Measurements from ENCODE around the gene TBC1D3. TPM values are rescaled to one million over a fixed set of nuclear protein-coding genes. Genes with fewer than 3 reads are reported as not detected.
"Not testable (repeated sequence)": the region's sequence is repeated elsewhere in the genome, so short reads cannot be mapped to it uniquely, and the experiment has no call there.

Gene TBC1D3
- polyA plus RNA-seq: not detected
- long read RNA-seq, donor 1: 0 reads
- long read RNA-seq, donor 2: 0 reads
- long read RNA-seq, donor 3: 0 reads
- long read RNA-seq, donor 4: 0 reads
- long read RNA-seq, donor 5: 0 reads
- long read RNA-seq, donor 6: 0 reads
- long read RNA-seq, donor 7: 0 reads
- long read RNA-seq, donor 8: 0 reads
- long read RNA-seq, donor 9: 0 reads
- long read RNA-seq, donor 10: 0 reads

DNA sequence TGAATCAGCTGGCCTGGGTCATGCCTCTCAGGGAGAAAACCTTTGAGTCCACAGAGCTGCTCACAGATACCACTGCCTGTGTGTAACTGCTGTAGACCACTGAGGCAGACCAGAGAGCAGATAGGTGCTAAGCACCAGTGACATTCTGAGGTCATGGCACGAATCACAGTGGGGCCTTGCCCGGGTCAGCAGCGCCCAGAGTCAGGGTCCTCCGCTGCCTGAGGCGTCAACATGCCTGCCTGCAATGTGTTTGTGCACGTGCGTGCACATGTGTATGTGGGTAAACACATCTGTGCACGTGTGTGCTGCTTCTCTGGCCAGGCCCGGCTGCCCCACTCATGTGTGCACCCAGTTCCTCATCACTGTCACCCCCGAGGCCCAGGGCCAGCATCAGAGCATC lies at the start of gene TBC1D3:
Gene TBC1D3, minus strand, starts transcription at position 101 of the 400 bp plus-strand sequence. CDS start 1,526 bp downstream, outside the sequence.
- not testable (repeated sequence) for FAIRE-seq; H3K4me1 ChIP-seq (ENCODE audit: control insufficient read depth in 3 of 3, insufficient read depth in 2 of 3, low read depth in 1 of 3, low read length in 2 of 3); H3K36me3 ChIP-seq (ENCODE audit: control insufficient read depth in 3 of 3, insufficient read depth in 2 of 3, low read depth in 1 of 3, low read length in 3 of 3); H3K27ac ChIP-seq (ENCODE audit: low read depth in 1 of 3, low read length in 2 of 3); H3K4me3 ChIP-seq (ENCODE audit: low read depth in 1 of 3, low read length in 3 of 3); H3K27me3 ChIP-seq (ENCODE audit: control insufficient read depth in 3 of 3, insufficient read depth in 3 of 3, low read length in 3 of 3); DNase-seq; H3K9me3 ChIP-seq (ENCODE audit: control insufficient read depth in 2 of 2, insufficient read depth in 1 of 2, low read depth in 1 of 2, low read length in 1 of 2)
- no CpG with 5 or more reads among the region's 10 CpGs for WGBS, 3 donors

DNA sequence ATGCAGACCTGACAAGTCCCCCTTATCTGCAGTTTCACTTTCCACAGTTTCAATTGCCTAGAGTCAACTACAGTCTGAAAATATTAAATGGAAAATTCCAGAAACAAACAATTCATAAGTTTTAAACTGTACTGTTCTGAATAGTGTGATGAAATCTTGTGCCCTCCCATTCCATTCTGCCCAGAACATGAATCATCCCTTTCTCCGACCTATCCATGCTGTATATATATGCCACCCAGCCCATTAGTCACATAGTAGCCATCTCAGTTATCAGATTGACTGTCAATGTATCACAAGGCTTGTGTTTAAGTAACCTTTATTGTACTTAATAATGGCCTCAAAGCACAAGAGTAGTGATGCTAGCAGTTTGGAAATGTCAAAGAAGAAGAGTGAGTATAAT lies 40.4 kb upstream of the TBC1D3 start:
- no CpG with 5 or more reads among the region's 1 CpG for WGBS, 3 donors
- H3K4me1 ChIP-seq (ENCODE audit: control insufficient read depth in 3 of 3, insufficient read depth in 2 of 3, low read depth in 1 of 3, low read length in 2 of 3); H3K27me3 ChIP-seq (ENCODE audit: control insufficient read depth in 3 of 3, insufficient read depth in 3 of 3, low read length in 3 of 3); H3K36me3 ChIP-seq (ENCODE audit: control insufficient read depth in 3 of 3, insufficient read depth in 2 of 3, low read depth in 1 of 3, low read length in 3 of 3); FAIRE-seq; H3K4me3 ChIP-seq (ENCODE audit: low read depth in 1 of 3, low read length in 3 of 3); DNase-seq; H3K9me3 ChIP-seq (ENCODE audit: control insufficient read depth in 2 of 2, insufficient read depth in 1 of 2, low read depth in 1 of 2, low read length in 1 of 2); H3K27ac ChIP-seq (ENCODE audit: low read depth in 1 of 3, low read length in 2 of 3): not testable (repeated sequence)

DNA sequence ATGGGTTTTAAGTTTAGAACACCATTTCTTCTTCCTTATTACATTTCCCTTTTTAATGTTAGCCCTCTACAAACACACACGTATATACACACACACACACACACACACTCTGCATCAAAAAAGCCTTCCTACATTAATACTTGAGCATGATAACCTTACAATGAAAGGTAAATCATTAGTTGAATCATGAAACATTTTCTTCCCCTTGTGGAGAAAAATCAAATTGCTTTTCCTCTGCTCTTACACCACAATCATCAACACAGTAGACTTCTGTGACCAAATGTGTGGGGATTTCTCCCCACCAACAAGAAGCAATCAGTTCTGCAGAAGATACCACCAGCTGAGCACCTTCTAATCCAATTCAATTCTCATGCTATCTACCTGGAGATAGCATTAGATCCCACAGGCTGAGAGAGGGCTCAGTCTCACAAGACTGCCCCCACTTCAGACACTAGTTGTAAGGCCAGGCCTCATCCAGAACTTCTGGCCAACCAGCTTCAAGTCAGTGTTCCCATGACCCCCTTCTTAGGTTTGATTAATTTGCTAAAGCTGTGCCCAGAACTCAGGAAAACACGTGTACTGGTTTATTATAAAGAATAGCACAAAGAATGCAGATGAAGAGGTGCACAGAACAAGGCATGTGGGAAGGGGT lies 33.6 kb upstream of the TBC1D3 start:
- not testable (repeated sequence) for H3K9me3 ChIP-seq (ENCODE audit: control insufficient read depth in 2 of 2, insufficient read depth in 1 of 2, low read depth in 1 of 2, low read length in 1 of 2); H3K4me3 ChIP-seq (ENCODE audit: low read depth in 1 of 3, low read length in 3 of 3); H3K27ac ChIP-seq (ENCODE audit: low read depth in 1 of 3, low read length in 2 of 3); DNase-seq; FAIRE-seq; H3K27me3 ChIP-seq (ENCODE audit: control insufficient read depth in 3 of 3, insufficient read depth in 3 of 3, low read length in 3 of 3); H3K4me1 ChIP-seq (ENCODE audit: control insufficient read depth in 3 of 3, insufficient read depth in 2 of 3, low read depth in 1 of 3, low read length in 2 of 3); H3K36me3 ChIP-seq (ENCODE audit: control insufficient read depth in 3 of 3, insufficient read depth in 2 of 3, low read depth in 1 of 3, low read length in 3 of 3)
- WGBS, 3 donors: no CpG with 5 or more reads among the region's 2 CpGs

- FAIRE-seq; H3K4me3 ChIP-seq (ENCODE audit: low read depth in 1 of 3, low read length in 3 of 3); H3K27ac ChIP-seq (ENCODE audit: low read depth in 1 of 3, low read length in 2 of 3); H3K4me1 ChIP-seq (ENCODE audit: control insufficient read depth in 3 of 3, insufficient read depth in 2 of 3, low read depth in 1 of 3, low read length in 2 of 3); H3K36me3 ChIP-seq (ENCODE audit: control insufficient read depth in 3 of 3, insufficient read depth in 2 of 3, low read depth in 1 of 3, low read length in 3 of 3); H3K27me3 ChIP-seq (ENCODE audit: control insufficient read depth in 3 of 3, insufficient read depth in 3 of 3, low read length in 3 of 3); DNase-seq; H3K9me3 ChIP-seq (ENCODE audit: control insufficient read depth in 2 of 2, insufficient read depth in 1 of 2, low read depth in 1 of 2, low read length in 1 of 2): not testable (repeated sequence)
- WGBS, 3 donors: no CpG with 5 or more reads among the region's 1 CpG
These were observed 28.5 kb upstream of the TBC1D3 start for GRCh38 chr17:38220867-38221266.

- not testable (repeated sequence) for H3K27ac ChIP-seq (ENCODE audit: low read depth in 1 of 3, low read length in 2 of 3); DNase-seq; H3K4me3 ChIP-seq (ENCODE audit: low read depth in 1 of 3, low read length in 3 of 3); FAIRE-seq; H3K4me1 ChIP-seq (ENCODE audit: control insufficient read depth in 3 of 3, insufficient read depth in 2 of 3, low read depth in 1 of 3, low read length in 2 of 3); H3K9me3 ChIP-seq (ENCODE audit: control insufficient read depth in 2 of 2, insufficient read depth in 1 of 2, low read depth in 1 of 2, low read length in 1 of 2); H3K27me3 ChIP-seq (ENCODE audit: control insufficient read depth in 3 of 3, insufficient read depth in 3 of 3, low read length in 3 of 3); H3K36me3 ChIP-seq (ENCODE audit: control insufficient read depth in 3 of 3, insufficient read depth in 2 of 3, low read depth in 1 of 3, low read length in 3 of 3)
- WGBS, 3 donors: no CpG with 5 or more reads among the region's 2 CpGs
These were observed 7.9 kb upstream of the TBC1D3 start for GRCh38 chr17:38200271-38200670.

- DNase-seq; FAIRE-seq; H3K27me3 ChIP-seq (ENCODE audit: control insufficient read depth in 3 of 3, insufficient read depth in 3 of 3, low read length in 3 of 3); H3K4me3 ChIP-seq (ENCODE audit: low read depth in 1 of 3, low read length in 3 of 3); H3K36me3 ChIP-seq (ENCODE audit: control insufficient read depth in 3 of 3, insufficient read depth in 2 of 3, low read depth in 1 of 3, low read length in 3 of 3); H3K9me3 ChIP-seq (ENCODE audit: control insufficient read depth in 2 of 2, insufficient read depth in 1 of 2, low read depth in 1 of 2, low read length in 1 of 2); H3K27ac ChIP-seq (ENCODE audit: low read depth in 1 of 3, low read length in 2 of 3); H3K4me1 ChIP-seq (ENCODE audit: control insufficient read depth in 3 of 3, insufficient read depth in 2 of 3, low read depth in 1 of 3, low read length in 2 of 3): not testable (repeated sequence)
- 88 to 95% (median 91%) methylated on average over 8 to 10 of the region's 16 CpGs for WGBS, 3 donors
These were observed 57.5 kb downstream of the TBC1D3 start for GRCh38 chr17:38134860-38135259.

Other genes with a start within 250 kb of the TBC1D3 start
- gene TBC1D3L, start 203.5 kb downstream of the TBC1D3 start, polyA plus RNA-seq: 10 to 100 TPM in 3 of 4 donors, 1 to 10 TPM in 1; 7.1 to 39.4 (median 25.9) TPM
- 1 to 10 TPM in 2 of 4 donors, under 1 TPM in 1, not detected in 1; 0.13 to 3.0 (median 1.0) TPM for gene TBC1D3D, start 188.6 kb downstream of the TBC1D3 start, polyA plus RNA-seq
- gene TBC1D3C, start 123.9 kb downstream of the TBC1D3 start, polyA plus RNA-seq: 1 to 10 TPM in 2 of 4 donors, under 1 TPM in 1, not detected in 1; 0.54 to 3.2 (median 2.3) TPM
- gene TBC1D3E, start 64.6 kb downstream of the TBC1D3 start, polyA plus RNA-seq: 10 to 100 TPM in 1 of 4 donors, not detected in 3; 10.3 TPM
- 10 to 100 TPM; 30.8 to 56.1 (median 41.3) TPM for gene MRPL45, start 104.6 kb upstream of the TBC1D3 start, polyA plus RNA-seq
- gene GPR179, start 151.4 kb upstream of the TBC1D3 start, polyA plus RNA-seq: under 1 TPM in 2 of 4 donors, not detected in 2; 0.18 to 0.28 TPM
- 10 to 100 TPM in 2 of 4 donors, 1 to 10 TPM in 2; 1.6 to 14.0 (median 7.6) TPM for gene SOCS7, start 159.3 kb upstream of the TBC1D3 start, polyA plus RNA-seq
- 10 to 100 TPM in 1 of 4 donors, 1 to 10 TPM in 2, under 1 TPM in 1; 0.89 to 10.4 (median 4.7) TPM for gene ARHGAP23, start 235.9 kb upstream of the TBC1D3 start, polyA plus RNA-seq